ENCODE results near the gene STK11.
A peak's percentile ranks its signal among the peaks of the same experiment; 100 is the strongest.

STK11 gene

GRCh38 chr19:1263188-1263587 is 57.6 kb downstream of the STK11 start:
- DNase-seq: no peak

- DNase-seq: peak; percentile 73
Measured at GRCh38 chr19:1264801-1265614, 59.4 kb downstream of the STK11 start.

GRCh38 chr19:1265615-1266128 is 60.1 kb downstream of the STK11 start:
- peak; percentile 76 for DNase-seq

- DNase-seq: peak; percentile 87
Measured at GRCh38 chr19:1266129-1266915, 60.7 kb downstream of the STK11 start.

- peak; percentile 89 for DNase-seq
Measured at GRCh38 chr19:1266916-1267476, 61.4 kb downstream of the STK11 start.

GRCh38 chr19:1267477-1268225 is 62.1 kb downstream of the STK11 start:
- no peak for DNase-seq

GRCh38 chr19:1268226-1269064 is 62.9 kb downstream of the STK11 start:
- no peak for DNase-seq

- DNase-seq: peak; percentile 99
Measured at GRCh38 chr19:1269065-1269477, 63.5 kb downstream of the STK11 start, which contains the start of gene CIRBP. Gene CIRBP (plus strand): TSS chr19:1269332. CDS start chr19:1270934, 1,602 bp downstream.

- peak; percentile 94 for DNase-seq
Measured at GRCh38 chr19:1269478-1270212, 64.1 kb downstream of the STK11 start.

GRCh38 chr19:1270213-1270853 is 64.8 kb downstream of the STK11 start:
- DNase-seq: no peak

- DNase-seq: no peak
Measured at GRCh38 chr19:1270854-1271527, 65.4 kb downstream of the STK11 start.

- DNase-seq: no peak
Measured at GRCh38 chr19:1271528-1272422, 66.2 kb downstream of the STK11 start.

- DNase-seq: no peak
Measured at GRCh38 chr19:1272423-1273262, 67.1 kb downstream of the STK11 start.

- DNase-seq: no peak
Measured at GRCh38 chr19:1273263-1274041, 67.9 kb downstream of the STK11 start.

- no peak for DNase-seq
Measured at GRCh38 chr19:1274081-1274851, 68.7 kb downstream of the STK11 start.

GRCh38 chr19:1274852-1275259 is 69.3 kb downstream of the STK11 start:
- no peak for DNase-seq
